Endothelial cell of umbilical vein (primary cell): ENCODE results near the gene SMARCA2. TPM values are rescaled to one million over a fixed set of nuclear protein-coding genes. Genes with fewer than 3 reads are reported as not detected.
A peak's percentile ranks its signal among the peaks of the same experiment; 100 is the strongest.

Experiments
- BruUV-seq: library from RNA; stranded (reverse); fragments of 400-500 nt; replicated peaks from 2 replicates; lab custom pipeline; 2021; lab: Mats Ljungman, UMichigan
- CTCF ChIA-PET: fragments of 300-600, 350-600 bp; sonication (Branson Sonifier 250); formaldehyde crosslinking; loops from one replicate; lab custom pipeline; 2021; ENCODE audit warnings: antibody characterized with exemption, inconsistent platforms; lab: Charles Lee
- POLR2A ChIA-PET: fragments of 300-600, 350-600 bp; sonication (Branson Sonifier 250); formaldehyde crosslinking; loops from one replicate; lab custom pipeline; 2021; ENCODE audit warnings: antibody characterized with exemption, inconsistent platforms; lab: Charles Lee
- DNase-seq: peaks from one replicate; pipeline ENCODE4 v3.0.0-alpha.2; 2011; ENCODE audit warnings: low read depth, low spot score
- FAIRE-seq: peaks from 2 replicates; lab custom pipeline; 2011; peaks lifted over from hg19 to GRCh38; lab: Jason Lieb, UNC
- H2AFZ ChIP-seq: 2 replicates; pipeline ENCODE4 v1.6.0; 2012; ENCODE audit warnings: low read depth, low read length, control low read depth, inconsistent platforms
- H3K27ac ChIP-seq: 2 replicates; pipeline ENCODE4 v1.5.1; 2011; ENCODE audit warnings: low read depth, mild to moderate bottlenecking, control low read depth, low read length, moderate library complexity; ENCODE audit not compliant: insufficient read depth
- H3K27me3 ChIP-seq, 2 experiments: 2 replicates each; pipeline versions ENCODE4 v1.6.0 to v1.6.1; 2011; ENCODE audit warnings: low read length in 2 of 2, mixed read lengths in 1 of 2; ENCODE audit not compliant: control insufficient read depth in 2 of 2, insufficient read depth in 2 of 2
- H3K36me3 ChIP-seq, 2 experiments: 2 replicates in 1 of 2; 3 replicates in 1 of 2; pipeline ENCODE4 v1.5.1; 2011; ENCODE audit warnings: low read length in 2 of 2, mild to moderate bottlenecking in 1 of 2, moderate library complexity in 1 of 2; ENCODE audit not compliant: control insufficient read depth in 2 of 2, insufficient read depth in 2 of 2; ENCODE audit errors: extremely low read depth in 1 of 2
- H3K4me1 ChIP-seq: 3 replicates; pipeline ENCODE4 v1.5.1; 2011; ENCODE audit warnings: mild to moderate bottlenecking, low read length; ENCODE audit not compliant: control insufficient read depth, insufficient read depth; ENCODE audit errors: extremely low read depth
- H3K4me2 ChIP-seq: 2 replicates; pipeline ENCODE4 v1.6.1; 2011; ENCODE audit warnings: low read length, control low read depth, mixed read lengths; ENCODE audit not compliant: insufficient read depth
- H3K4me3 ChIP-seq, 3 experiments: fragments of 200-600 bp in 1 of 3; sonication (generic), shearing (Covaris generic) in 1 of 3; replicated peaks in 1 of 3; 2 replicates each; pipeline ENCODE4 v1.5.1; 2011 to 2016; ENCODE audit warnings: control low read depth in 3 of 3, low read length in 3 of 3, mild to moderate bottlenecking in 2 of 3, inconsistent platforms in 1 of 3, low read depth in 1 of 3, moderate library complexity in 1 of 3; ENCODE audit not compliant: insufficient read depth in 1 of 3
- H3K79me2 ChIP-seq: 2 replicates; pipeline ENCODE4 v1.6.0; 2012; ENCODE audit warnings: low read length, inconsistent platforms; ENCODE audit not compliant: control insufficient read depth, insufficient read depth
- H3K9ac ChIP-seq: replicated peaks from 2 replicates; pipeline ENCODE3; 2011; ENCODE audit warnings: low read length, control low read depth; ENCODE audit not compliant: insufficient read depth; ENCODE audit errors: extremely low read depth
- H3K9me1 ChIP-seq: replicated peaks from 3 replicates; pipeline ENCODE4 v1.6.0; 2011; ENCODE audit warnings: mild to moderate bottlenecking, low read length; ENCODE audit not compliant: control insufficient read depth, insufficient read depth; ENCODE audit errors: extremely low read depth
- H3K9me3 ChIP-seq: replicated peaks from 2 replicates; pipeline ENCODE4 v1.5.1; 2012; ENCODE audit warnings: low read length, inconsistent platforms; ENCODE audit not compliant: control insufficient read depth, insufficient read depth
- H4K20me1 ChIP-seq: replicated peaks from 2 replicates; pipeline ENCODE3; 2011; ENCODE audit warnings: mild to moderate bottlenecking, low read length; ENCODE audit not compliant: control insufficient read depth, insufficient read depth; ENCODE audit errors: extremely low read depth
- CTCF ChIP-seq, 2 donors: IDR thresholded peaks; 1 replicate in 1 of 2; 2 replicates in 1 of 2; pipeline ENCODE4 v1.5.1; 2011; ENCODE audit warnings: low read length in 2 of 2, mild to moderate bottlenecking in 2 of 2, moderate library complexity in 2 of 2, control low read depth in 1 of 2, inconsistent platforms in 1 of 2, low read depth in 1 of 2; ENCODE audit not compliant: insufficient read depth in 1 of 2; ENCODE audit errors: extremely low read depth in 1 of 2
- EZH2 ChIP-seq: IDR thresholded peaks from 2 replicates; pipeline ENCODE4 v1.6.1; 2012; ENCODE audit warnings: borderline replicate concordance, low read depth, mild to moderate bottlenecking, moderate library complexity, low read length, inconsistent platforms; ENCODE audit not compliant: severe bottlenecking
- FOS ChIP-seq: IDR thresholded peaks from 2 replicates; pipeline ENCODE4 v1.6.1; 2011; ENCODE audit warnings: mild to moderate bottlenecking, low read length, moderate library complexity, borderline replicate concordance; ENCODE audit not compliant: insufficient read depth
- GATA2 ChIP-seq: IDR thresholded peaks from 2 replicates; pipeline ENCODE4 v1.7.0; 2011; ENCODE audit warnings: low read depth, mild to moderate bottlenecking, moderate library complexity, mixed read lengths, low read length; ENCODE audit not compliant: insufficient read length, insufficient read depth
- JUN ChIP-seq: IDR thresholded peaks from 2 replicates; pipeline ENCODE4 v1.6.1; 2011; ENCODE audit warnings: borderline replicate concordance, low read depth; ENCODE audit not compliant: insufficient read length, insufficient read depth
- MAX ChIP-seq: IDR thresholded peaks from 2 replicates; pipeline ENCODE4 v1.6.1; 2011; ENCODE audit not compliant: insufficient read depth, insufficient read length
- MYC ChIP-seq: IDR thresholded peaks from one replicate; pipeline ENCODE4 v1.6.1; 2011; ENCODE audit warnings: mild to moderate bottlenecking, low read depth, low read length
- POLR2A ChIP-seq: IDR thresholded peaks from 2 replicates; pipeline ENCODE4 v1.6.1; 2012; ENCODE audit warnings: low read depth, mild to moderate bottlenecking, control low read depth, low read length
- POLR2AphosphoS5 ChIP-seq: IDR thresholded peaks from 2 replicates; pipeline ENCODE4 v1.6.1; 2012; ENCODE audit warnings: low read depth, mild to moderate bottlenecking, control low read depth, low read length, moderate library complexity; ENCODE audit not compliant: insufficient read depth
- dilution Hi-C: fragments of 300-500 bp; cut with MboI; formaldehyde crosslinking; loops from one replicate; pipeline ENCODE4 v1.15.0; 2019; ENCODE audit warnings: low sequenced_read_pairs; ENCODE audit not compliant: extremely low pct_ligation_motif_present
- intact Hi-C: fragments of 100-400 bp; cut with micrococcal nuclease; formaldehyde crosslinking; loops from one replicate; pipeline ENCODE4 v1.10.0; 2022
- polyA plus RNA-seq, 4 experiments: library from polyadenylated mRNA; depleted of rRNA in 3 of 4; stranded (reverse) in 3 of 4; unstranded in 1 of 4; fragments of >200 nt; gene quantifications; 2 replicates each; pipeline versions ENCODE4 v1.2.1 to v1.2.3, GENCODE V29; 2011 to 2012; ENCODE audit warnings: missing spikeins in 1 of 4
- total RNA-seq: library from RNA; stranded (reverse); gene quantifications from 2 replicates; pipeline ENCODE4 v1.2.3, GENCODE V29; 2021

Gene SMARCA2
- total and polyA plus RNA-seq, 2 donors (not counting 3 experiments of a cell fraction or from before 2014, with no cell fraction given): 54.5 to 79.9 TPM

GRCh38 chr9:2125906-2126305, 110.8 kb downstream of the SMARCA2 start:
- Histone ChIP-seq H3K27me3 (no peaks in the 10 kb centered on the region), H3K4me1 (peaks cover 41% of the 10 kb centered on the region), H4K20me1 (no peaks in the 10 kb centered on the region), H3K4me3 (peak overlapping the region in 1 of 3 experiments; percentile 48), H3K4me2 (peak overlapping the region; percentile 90), H2AFZ (peak overlapping the region; percentile 36), H3K9me3 (no peaks in the 10 kb centered on the region), H3K36me3 (peaks cover under 1 to 6% of the 10 kb centered on the region in 2 experiments), H3K27ac (peak overlapping the region; percentile 34), H3K9me1 (no peaks in the 10 kb centered on the region), H3K9ac (peak overlapping the region; percentile 43), H3K79me2 (no peaks in the 10 kb centered on the region)
- CTCF ChIA-PET: interaction anchor here (0.9 to 1.7 kb wide), 4 partner anchors 12 to 602 kb away, joined by 3 to 11 read pairs (median 4); no protein-coding TSS in a partner anchor
- BruUV-seq: no TSS peak
- intact Hi-C loops: loop anchor here (2.0 to 5.0 kb wide), 2 partner anchors 33 to 341 kb away; no protein-coding TSS in a partner anchor
- TF ChIP-seq POLR2AphosphoS5 (no peak), CTCF (IDR thresholded peaks at IDR 0.05; ENCODE audit: extremely low read depth in 1 of 2, insufficient read depth in 1 of 2, low read depth in 1 of 2, low read length in 2 of 2) (no peak), MAX (no peak), GATA2 (no peak), POLR2A (no peak), FOS (no peak), EZH2 (no peak), JUN (no peak), MYC (no peak)
- POLR2A ChIA-PET: no interaction called here
- DNase-seq (peak; percentile 52), FAIRE-seq (peak; percentile 92)
- dilution Hi-C loops: no loop called here
